Measurements from ENCODE around the gene ZNF414.
"Not testable (repeated sequence)": the region's sequence is repeated elsewhere in the genome, so short reads cannot be mapped to it uniquely, and the experiment has no call there.

The ZNF414 gene

DNA sequence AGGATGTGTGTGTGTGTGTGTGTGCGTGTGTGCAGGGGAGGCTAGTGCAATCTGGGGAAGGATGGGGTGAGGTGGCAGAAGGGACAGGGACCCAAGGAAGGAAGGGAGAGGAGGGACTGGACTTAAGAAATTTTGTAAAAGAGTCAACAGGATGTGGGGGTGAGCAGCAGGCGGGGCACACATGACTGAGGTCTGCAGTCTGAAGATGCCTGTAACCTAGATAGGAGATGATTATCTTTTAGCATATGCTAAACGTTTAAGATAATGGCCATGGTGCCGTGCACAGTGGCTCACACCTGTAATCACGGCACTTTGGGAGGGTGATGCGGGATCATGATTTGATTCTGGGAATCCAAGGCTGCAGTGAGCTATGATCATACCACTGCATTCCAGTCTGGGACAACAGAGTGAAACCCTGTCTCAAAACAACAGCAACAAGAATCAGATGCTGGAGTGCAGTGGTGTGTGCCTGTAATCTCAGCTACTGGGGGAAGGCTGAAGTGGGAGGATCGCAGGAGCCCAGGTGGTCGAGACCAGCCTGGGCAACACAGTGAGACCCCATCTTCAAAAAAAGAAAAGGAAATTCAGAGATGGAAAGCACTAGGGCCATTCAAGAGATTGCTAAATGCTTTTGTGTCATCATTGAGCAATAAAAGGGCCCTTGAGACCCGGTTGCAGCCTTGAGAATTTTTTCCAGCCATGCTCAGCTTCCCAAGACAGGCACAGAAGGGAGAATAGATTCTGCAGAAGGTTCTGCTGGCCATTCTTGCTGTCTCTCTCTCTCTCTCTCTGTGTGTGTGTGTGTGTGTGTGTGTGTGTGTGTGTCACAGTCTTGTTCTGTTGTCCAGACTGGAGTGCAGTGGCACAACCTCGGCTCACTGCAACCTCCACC, 3.8 kb upstream of the ZNF414 start:
- DNase-seq = no peak

- DNase-seq = no peak
Observed at GRCh38 chr19:8515317-8515716, 1.4 kb upstream of the ZNF414 start.

DNA sequence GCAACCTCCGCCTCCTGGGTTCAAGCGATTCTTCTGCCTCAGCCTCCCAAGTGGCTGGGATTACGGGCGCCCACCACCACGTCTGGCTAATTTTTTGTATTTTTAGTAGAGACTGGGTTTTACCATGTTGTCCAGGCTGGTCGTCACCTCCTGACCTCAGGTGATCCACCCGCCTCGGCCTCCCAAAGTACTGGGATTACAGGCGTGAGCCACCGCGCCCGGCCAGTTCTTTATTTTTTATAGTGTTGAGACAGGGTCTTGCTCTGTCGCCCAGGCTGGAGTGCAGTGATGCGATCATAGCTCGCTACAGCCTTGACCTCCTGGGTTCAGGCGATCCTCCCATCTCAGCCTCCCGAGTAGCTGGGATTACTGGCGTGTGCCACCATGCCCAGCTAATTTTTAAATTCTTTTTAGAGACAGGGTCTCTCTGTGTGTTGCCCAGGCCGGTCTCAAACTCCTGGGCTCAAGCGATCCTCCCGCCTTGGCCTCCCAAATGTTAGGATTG, 590 bp upstream of the ZNF414 start:
- not testable (repeated sequence) for DNase-seq

DNA sequence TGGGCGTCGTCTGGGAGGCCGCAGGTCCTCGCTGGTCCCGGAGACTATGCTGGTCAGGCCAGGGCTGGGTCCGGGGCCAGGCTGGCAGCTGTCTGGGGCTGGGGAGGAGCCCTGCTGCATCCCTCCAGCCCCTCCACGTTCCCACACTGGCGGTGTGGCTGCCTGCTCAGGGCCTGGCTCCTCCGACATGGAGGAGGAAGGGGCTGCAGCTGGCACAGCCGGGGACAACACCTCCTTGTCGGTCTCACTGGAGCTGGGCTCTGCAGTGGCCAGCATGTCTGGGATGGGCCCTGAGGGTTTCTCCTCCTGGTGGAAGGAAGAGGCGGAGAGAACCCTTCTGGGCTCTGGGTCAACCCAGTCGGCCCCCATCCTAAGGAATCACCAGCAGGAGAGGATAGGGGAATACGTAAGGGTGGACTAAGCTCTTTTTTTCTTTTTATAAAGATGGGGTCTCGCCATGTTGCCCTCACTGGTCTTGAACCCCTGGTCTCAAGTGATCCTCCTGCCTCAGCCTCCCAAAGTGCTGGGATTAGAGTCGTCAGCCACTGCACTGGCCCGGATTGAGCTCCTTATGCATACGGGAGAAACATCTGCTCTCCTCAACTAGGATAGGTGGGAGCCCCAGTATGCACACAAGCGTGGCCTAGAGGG, 806 bp downstream of the ZNF414 start:
- no peak for DNase-seq

DNA sequence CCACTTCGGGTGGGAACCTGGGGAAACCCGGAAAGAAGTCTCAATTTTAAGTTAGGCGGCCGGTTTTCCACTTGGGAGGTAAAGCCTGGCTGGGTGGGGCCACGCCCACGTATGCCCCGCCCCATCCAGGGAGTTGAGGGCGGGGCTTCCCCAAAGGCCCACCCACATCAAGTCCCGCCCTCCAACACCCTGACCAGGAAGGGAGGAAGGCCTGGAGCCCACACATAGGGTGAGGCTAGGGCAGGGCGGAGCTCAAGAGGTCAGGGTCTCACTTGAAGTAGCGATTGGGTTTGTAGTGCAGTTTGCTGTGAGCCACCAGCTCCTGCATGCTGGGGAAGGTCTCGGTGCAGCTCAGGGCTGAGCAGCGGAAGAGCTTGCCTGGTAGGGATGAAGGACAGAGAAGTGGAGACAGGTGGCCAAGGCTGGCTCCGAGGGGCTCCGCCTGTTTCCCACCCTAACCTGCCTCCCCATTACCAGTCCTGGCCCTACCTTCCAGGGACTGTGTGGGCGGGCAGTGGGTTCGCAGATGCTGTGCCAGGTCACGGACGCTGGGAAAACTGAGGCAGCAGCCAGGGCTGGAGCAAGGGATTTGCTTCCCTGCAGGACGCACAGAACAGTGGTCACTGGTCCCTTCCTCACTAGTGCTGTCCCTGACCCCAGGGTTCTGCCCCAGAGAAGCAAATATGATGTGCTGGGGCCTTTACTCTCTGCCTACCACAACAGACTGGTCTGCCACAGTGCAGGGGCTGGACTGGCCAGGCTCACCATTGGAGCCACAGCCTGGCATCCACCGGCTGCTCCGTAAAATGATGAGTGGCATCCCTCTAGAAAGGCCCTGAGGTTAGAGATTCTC, 1.6 kb downstream of the ZNF414 start:
- no peak for DNase-seq

DNA sequence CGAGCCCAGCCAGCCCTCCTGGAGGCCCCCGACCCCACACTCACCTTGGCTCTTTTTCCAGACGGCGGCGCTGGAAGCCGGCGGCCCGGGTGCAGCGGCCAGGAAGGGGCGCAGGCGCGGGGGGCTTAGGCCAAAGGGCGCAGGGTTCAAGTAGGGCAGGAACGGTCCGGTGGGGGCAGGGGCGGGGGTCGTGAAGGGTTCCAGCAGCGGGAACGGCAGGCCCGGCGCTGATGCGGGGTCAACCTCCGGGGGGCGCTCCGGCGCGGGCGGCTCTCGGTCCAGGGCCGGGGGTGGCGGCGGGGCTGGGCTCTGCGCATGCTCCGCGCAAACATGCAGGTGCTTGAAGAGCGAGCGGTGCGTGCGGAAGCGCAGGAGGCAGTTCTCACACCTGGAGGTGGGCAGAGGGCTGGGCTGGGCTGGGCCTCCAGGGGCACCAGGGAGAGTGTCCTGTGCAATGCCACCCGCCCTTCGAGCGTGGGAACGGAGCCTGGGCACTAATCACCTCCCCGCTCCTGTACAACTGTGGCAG, 2.3 kb downstream of the ZNF414 start:
- no peak for DNase-seq

- DNase-seq = no peak
Observed at GRCh38 chr19:8510589-8511115, 3.3 kb downstream of the ZNF414 start.

DNA sequence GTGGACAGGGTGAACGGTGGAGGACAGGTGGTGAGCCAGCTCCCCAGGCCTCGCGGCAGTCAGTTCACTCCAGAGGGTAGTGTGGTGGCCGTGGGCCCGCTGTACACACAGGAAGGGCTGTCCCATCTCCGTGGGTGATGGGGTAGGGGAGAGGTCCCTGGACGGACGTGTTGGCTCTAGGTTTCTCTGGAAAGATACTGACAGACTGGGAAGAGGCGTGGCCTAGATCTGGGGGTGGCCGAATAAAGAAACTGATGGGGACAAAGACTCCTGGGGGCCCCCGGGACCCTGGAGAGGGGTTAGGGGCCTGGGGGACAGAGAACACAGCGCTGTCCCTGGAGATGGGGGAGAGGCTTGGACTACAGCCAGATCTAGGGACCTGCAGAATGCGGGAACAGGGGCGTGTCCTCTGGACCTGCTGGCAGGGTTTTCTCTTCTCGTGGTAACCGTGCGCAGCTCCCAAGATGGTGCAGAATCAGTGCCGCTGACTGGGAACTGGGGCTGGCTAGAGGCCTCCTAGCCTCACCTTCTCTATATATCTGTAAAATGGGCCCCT, 7.5 kb downstream of the ZNF414 start:
- DNase-seq = no peak

GRCh38 chr19:8505680-8506401, 8.1 kb downstream of the ZNF414 start:
- no peak for DNase-seq

GRCh38 chr19:8504919-8505318, 9.0 kb downstream of the ZNF414 start:
- no peak for DNase-seq

DNA sequence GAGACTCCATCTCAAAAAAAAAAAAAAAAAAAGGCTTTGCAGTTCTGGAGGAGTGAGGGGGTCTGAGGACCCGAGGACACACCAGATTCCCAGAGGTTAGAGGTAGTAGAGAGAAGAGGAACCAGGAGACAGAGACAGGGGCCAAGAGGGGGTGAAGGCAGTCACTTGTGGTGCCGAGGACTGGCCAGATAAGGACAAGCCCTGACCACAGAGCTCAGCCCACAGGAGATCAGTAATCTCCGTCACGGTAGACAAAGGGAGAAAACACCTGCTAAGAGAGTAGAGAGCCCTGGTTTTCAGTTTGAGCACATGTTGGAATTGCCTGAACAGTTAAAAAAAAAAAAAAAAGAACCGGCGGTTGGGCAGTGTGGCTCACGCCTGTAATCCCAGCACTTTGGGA, 9.8 kb downstream of the ZNF414 start:
- DNase-seq = no peak

GRCh38 chr19:8503510-8503909, 10.5 kb downstream of the ZNF414 start:
- no peak for DNase-seq

DNA sequence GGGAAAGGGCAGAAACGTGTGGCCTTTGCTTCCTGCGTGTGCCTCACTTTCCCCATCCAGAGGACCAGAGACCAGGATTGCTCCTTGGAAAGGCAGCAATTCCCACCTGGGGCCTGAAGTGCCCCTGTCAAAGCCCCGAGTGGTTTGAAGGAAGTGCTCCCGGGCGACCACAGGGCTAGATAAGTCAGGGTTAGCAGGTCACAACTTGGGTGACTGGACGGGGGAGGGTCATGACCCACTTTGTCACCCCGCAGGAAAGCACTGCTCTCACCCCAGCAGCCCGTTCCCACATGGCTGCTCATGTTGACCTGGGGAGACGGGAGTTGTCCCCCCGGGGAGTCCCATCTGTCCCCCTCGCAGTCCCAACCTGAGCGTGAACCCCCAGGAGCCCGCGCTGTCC, 12.0 kb downstream of the ZNF414 start:
- no peak for DNase-seq

GRCh38 chr19:8501516-8501915, 12.5 kb downstream of the ZNF414 start:
- DNase-seq = no peak

GRCh38 chr19:8500158-8500557, 13.8 kb downstream of the ZNF414 start:
- no peak for DNase-seq

GRCh38 chr19:8499048-8499833, 14.7 kb downstream of the ZNF414 start:
- no peak for DNase-seq

- no peak for DNase-seq
Observed at GRCh38 chr19:8498295-8498694, 15.7 kb downstream of the ZNF414 start.

GRCh38 chr19:8494158-8494557, 19.8 kb downstream of the ZNF414 start:
- DNase-seq = no peak

DNA sequence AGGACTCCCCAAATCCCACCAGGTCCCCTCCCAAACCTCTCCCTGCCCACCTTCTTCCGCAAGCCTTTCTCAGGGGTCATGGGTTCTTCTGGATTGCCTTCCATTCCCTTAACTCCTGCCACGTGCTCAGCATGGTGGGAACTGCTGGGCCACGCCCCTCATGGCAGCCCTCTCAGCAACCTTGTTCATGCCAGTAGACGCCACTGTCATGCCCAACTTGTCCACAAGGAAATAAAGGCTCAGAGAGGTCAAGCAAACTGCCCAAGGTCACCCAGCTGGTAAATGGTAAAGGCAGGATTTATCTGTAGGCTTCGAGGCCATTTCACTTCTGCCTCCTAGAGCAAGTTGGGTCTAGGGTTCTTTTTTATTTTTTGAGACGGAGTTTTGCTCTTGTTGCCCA, 22.4 kb downstream of the ZNF414 start:
- no peak for DNase-seq

- DNase-seq = no peak
Observed at GRCh38 chr19:8490873-8491272, 23.1 kb downstream of the ZNF414 start.

DNA sequence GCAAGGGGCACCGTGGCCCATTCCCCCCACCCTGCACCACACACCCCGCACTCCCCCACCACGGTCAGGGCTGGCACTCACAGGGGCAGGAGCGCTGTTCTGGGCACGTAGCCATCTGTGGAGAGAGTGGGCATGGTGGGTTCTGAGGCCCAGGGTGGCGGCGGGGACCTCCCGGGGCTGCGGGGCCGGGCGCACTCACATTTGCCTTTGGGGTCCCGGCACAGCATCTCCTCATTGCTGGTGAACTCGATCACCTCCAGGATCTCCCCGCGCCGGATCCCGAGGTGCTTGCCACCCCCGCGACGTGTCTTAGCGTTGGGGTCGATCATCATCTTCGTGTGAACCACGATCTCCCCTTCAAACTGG, 23.6 kb downstream of the ZNF414 start:
- no peak for DNase-seq
